Measurements from ENCODE around the gene XRCC3.

XRCC3 gene

DNA sequence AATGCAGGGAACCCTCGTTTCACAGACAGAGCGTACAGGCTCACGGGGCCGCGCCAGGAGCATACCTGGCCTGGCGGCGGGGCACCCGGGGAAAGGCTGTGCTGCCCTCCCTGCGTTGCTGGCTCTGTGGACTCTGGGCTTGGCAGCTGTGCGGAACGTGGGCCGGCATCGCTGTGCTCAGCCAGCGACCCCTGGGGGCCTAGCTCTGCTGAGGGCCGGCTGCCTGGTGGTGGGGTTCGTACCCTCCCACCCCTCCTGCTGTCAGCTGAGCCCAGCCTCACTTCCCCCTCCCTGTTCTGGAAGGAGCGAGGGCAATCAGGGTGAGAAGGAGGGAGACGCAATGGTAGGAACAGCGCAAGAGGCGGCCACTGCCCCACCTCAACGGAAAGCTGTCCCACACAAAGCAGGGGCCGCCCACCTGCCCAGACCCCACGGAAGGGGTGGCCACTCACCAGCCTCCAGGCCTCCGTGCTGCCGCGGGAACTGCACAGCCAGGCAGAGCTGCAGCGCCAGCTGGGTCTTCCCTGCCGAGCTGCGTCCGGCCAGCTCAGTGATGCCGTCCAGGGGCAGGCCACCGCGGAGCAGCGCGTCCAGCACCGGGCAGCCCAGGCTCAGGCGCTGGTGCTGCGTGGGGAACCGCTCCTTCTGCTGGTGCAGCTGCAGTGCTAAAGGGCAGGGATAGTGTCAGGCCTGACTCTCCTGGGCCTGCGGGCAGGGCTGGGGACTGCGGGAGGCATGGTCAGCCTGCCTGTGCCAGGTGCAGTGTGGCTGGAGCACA lies 8.5 kb downstream of the XRCC3 start:
- DNase-seq (ENCODE audit: low spot score) = no peak

DNA sequence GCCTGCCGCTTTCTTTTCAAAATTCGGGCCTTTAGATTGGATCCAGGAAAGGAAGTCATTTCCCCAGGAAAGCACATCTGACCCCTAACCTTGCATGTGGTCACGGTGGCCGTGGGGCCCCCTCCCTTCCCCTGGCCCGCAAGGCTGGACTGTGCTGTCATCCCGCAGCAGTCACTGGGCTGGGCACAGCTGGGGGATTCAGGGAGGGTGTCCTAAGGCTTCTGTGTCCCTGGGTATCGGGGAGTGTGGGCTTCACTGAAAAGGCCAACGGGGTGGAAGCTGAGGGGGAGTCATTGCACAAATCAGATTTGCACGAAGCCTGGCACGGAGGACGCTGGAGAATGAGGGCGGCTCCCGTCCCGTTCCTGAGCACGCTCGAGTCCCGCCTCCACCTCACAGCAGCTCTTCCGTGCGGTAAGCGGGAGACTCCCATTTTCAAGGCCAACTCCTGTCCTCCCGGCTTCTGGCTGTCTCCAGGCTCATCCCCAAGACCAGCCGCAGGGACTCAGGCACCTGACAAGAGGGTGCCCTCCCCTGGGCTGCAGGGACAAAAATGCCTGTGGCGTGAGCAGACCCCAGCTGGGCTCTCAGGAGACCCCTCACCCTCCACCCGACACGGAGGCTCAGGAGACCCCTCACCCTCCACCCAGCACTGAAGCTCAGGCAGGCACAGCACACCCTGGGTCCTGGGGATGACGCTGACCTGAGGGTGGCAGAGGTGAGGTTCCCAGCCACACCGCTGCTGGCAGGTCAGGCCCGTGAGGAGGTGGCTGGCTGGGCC lies 9.6 kb downstream of the XRCC3 start:
- DNase-seq (ENCODE audit: low spot score) = no peak

DNA sequence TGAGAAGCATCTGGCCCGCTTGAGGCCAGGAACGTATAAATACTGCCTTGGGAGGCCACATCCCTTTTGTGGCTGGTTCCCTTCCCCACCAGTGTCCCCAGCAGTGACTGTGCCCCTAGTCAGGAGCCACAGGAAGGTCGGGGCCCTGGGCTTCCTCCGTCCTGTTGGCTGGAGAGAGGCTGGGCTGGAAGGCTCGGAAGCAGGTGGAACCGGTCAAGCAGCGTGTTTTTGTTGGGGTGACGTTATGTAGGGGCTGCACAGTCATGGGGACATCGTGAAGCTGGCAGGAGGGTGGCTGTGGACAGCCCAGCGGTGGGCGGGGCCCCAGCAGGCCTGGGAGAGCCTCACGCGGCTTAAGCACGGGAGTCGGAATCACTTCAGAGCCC lies 10.1 kb downstream of the XRCC3 start:
- DNase-seq (ENCODE audit: low spot score) = no peak

GRCh38 chr14:103704708-103705107 lies 10.5 kb downstream of the XRCC3 start:
- no peak for DNase-seq (ENCODE audit: low spot score)

GRCh38 chr14:103703433-103704385 lies 11.5 kb downstream of the XRCC3 start:
- DNase-seq (ENCODE audit: low spot score) = no peak

DNA sequence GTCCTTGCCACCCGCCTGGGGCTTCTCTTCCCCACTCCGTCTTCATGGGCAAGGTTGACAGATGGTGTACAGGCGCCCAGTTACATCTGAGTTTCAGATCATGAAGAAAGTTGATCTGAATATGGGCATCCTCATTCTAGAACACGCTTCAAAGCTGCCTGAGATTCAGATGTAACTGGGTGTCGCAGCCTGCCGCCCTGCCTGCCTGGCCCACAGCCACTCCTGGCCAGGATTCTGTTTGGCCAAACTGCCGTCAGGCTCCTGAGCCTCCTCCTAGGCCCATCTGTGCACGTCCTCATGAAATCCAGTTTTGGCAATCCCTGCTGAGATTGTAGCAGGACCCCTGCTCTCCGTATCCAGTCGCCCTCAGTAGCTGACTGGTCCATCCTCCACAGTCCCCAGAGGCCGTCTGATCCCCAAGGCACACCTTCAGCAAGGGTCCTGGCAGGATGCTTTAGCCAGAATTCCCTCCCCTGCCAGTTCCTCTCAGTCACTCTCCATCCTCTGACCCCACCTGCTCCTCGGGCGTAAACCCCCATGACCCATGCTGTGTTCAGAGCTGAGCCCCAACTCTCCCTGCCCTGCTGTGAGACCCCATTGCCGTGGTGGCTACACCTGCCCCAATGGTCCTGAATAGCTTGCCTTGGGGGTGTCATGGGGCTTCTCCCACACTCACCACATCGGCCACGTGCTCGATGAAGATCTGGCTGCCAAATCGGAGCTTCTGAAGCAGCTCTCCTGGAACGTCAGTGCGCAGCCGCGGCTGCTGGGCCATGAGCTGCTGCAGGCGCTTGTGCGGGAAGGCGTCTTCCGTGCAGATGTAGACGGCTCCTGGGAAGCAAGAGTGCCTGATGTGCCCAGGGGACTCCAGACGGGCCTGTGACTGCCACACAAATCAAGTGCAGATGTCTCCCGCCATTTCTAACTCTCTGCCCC lies 12.5 kb downstream of the XRCC3 start:
- no peak for DNase-seq (ENCODE audit: low spot score)

GRCh38 chr14:103702095-103702494 lies 13.2 kb downstream of the XRCC3 start:
- no peak for DNase-seq (ENCODE audit: low spot score)

GRCh38 chr14:103700753-103701490 lies 14.3 kb downstream of the XRCC3 start:
- DNase-seq (ENCODE audit: low spot score) = no peak

DNA sequence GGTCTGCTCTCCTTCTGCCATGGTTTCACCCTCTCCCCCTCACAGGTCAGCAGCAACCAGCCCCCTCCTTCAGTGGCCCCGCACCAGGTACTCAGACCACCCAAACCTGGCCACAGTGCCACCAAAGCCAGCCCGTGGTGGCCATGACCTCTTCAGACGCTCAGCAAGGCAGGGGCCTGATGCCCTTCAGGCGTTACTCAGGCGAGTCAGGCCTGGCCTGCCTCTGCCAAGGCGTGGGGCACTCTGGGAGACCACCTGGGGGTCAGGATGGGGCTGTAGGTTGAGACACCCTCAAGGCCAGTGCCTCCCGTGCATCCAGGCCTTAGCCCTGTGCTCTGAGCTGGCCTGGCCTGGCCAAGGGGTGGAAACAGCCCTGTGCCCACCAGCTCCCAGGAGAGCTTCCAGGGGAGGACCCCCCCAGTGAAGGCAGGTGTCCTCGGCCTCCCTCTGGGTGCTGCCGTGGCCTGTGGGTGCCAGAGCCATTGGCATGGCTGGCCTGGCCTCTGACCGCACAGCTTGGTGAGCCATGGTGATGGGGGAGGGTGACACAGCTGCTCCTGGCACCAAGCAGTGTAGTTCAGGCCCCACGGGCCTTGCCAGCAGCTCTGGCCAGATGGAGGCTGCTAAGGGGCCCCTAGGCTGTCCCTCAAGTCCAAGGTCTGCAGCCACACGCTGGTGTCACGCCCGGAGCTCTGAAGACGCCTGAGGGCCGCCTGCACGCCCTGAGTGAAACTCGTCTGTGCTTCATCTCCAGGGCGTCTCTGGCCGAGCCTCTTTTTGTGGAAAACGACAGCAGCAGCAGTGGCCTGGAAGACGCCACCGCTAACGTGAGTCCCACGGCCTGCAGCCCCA lies 15.1 kb downstream of the XRCC3 start:
- no peak for DNase-seq (ENCODE audit: low spot score)

GRCh38 chr14:103699261-103699661 lies 16.0 kb downstream of the XRCC3 start:
- DNase-seq (ENCODE audit: low spot score) = no peak

GRCh38 chr14:103698380-103699260 lies 16.6 kb downstream of the XRCC3 start:
- DNase-seq (ENCODE audit: low spot score) = no peak

DNA sequence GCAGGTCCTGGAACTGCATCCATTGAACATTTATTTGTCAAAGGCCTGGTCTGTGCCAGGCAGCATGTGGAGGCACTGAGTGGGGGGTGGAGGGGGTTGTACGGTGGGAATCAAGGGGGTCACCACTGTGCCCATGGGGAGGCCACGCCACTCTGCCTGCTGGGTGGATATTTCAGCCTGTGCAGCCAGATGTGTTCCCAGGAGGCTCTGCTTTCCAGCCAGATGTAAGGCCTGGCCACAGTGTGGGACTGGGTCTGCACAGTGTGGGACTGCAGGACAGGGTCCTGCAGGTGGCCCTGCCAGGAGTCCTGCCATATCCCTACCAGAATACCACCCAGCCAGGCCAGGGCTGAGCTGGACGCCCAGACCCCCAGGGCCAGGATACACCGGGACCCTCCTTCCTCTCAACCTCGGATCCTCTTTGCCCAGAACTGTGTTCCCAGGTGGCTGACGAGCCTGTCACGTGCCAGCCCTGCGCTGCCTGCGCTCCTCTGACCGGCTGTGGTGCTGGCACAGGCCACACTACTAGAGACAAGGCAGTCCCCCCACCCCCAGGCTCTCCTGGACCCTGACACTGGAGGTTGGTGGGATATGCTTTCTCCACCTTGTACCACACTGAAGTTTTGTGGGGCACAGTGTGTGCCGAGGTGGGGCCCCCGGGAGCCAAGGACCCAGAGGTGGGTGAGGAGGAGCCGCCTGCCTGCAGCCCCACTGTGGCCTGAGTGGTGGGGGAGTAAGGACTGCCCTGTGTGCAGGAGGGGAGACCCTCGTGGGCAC lies 17.5 kb downstream of the XRCC3 start:
- DNase-seq (ENCODE audit: low spot score) = no peak

GRCh38 chr14:103697206-103697602 lies 18.0 kb downstream of the XRCC3 start:
- DNase-seq (ENCODE audit: low spot score) = no peak

DNA sequence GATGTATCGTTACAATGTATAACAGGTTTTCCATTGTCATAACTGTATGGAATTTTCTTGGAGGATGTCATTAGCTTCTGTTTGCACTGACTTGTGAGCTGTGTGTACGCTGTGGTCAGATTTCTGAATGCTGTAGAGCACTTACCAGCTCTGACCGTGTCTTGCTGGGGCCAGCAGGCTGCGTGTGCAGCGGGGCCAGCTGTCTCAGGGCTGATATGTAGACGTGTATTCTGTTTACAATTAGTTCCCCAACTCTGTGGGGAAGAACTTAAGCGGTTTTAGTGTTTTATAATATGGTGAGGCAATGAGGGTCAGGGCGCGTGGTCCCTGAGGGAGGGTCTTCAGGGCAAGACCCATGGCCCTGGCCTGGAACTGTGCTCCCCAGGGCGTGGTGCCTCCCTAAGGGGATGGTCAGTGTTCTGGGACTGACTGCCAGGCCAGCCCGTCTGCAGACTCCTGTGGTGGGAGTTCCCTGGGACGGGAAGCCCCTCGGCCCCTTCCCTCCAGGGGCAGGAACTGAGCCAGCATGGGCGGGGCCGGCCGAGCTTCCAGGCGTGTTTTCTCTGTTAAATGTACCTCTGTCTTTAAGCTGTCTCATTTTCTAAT lies 18.7 kb downstream of the XRCC3 start:
- no peak for DNase-seq (ENCODE audit: low spot score)

GRCh38 chr14:103696070-103696402 lies 19.2 kb downstream of the XRCC3 start:
- no peak for DNase-seq (ENCODE audit: low spot score)

DNA sequence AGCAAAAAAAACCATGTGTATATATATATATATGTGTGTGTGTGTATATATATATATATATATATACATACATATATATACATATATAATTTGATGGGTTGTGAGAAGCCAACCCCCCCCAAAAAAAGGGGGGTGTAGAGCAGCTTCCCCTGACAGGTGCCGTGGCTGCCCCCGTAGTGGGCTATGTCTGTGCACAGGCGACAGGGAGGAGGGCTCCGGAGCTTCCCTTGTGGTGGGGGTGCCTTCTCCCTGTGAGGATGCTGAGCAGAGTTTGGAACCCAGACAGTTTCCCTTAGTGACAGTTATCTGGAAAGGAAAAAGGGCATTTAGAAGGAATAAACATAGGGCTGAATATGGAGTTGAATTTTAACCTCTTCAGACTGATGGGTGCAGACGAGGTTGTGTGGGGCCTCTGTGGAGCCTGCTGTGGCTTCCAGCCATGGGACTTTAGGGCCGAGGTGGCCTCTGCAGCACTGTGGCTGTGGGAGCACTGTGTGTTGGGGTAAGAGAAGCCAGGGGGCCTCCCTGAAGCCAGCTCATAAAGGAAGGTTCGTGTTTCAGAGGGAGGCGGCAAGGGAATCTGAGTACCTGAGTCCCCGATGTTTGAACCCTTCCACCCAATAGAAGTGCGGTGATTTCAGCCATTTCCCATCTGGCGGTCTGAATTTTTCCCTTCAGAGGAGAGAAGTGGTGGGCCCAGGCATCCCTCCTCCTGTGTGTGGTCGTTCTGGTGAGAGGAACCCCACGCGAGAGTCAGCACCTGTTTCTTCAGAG lies 19.8 kb downstream of the XRCC3 start:
- DNase-seq (ENCODE audit: low spot score) = no peak

DNA sequence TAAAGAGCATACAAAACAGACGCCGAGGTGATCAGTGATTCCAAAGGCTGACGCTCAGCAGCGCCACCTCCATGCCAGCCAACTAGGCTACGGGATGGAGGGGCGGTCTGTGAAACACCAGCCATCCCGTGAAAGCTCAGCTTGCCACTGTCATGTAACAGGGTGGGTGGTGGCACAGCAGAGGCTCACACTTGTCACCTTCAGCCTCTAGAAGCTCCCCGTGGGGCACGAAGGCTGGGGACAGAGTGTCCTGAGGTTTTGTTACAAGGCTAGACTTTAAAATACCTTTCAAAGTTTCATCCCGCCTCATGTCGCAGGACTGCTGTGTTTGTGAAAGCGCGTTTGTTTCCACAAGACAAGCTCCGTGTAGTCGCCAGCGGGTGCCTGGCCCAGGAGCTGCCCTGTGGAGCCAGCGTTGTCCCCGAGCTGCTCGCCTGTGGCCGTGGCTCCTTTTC lies 20.7 kb downstream of the XRCC3 start:
- no peak for DNase-seq (ENCODE audit: low spot score)
